Gastroesophageal sphincter (tissue), 3 donors: Measurements from ENCODE around the gene SERBP1.

ENCODE experiments used
- CTCF ChIP-seq, 4 experiments: fragments of 200-600 bp in 2 of 4; fragments of 450-650 bp in 2 of 4; sonication (generic) in 1 of 4; IDR thresholded peaks; one replicate each; pipeline ENCODE4 v1.5.1; 2017 to 2019; ENCODE audit warnings: antibody characterized with exemption in 4 of 4, mild to moderate bottlenecking in 2 of 4, moderate library complexity in 2 of 4
- POLR2A ChIP-seq, 2 donors: fragments of 450-650 bp; IDR thresholded peaks; one replicate each; pipeline ENCODE4 v1.6.1; 2017; ENCODE audit warnings: antibody characterized with exemption in 2 of 2, mild to moderate bottlenecking in 2 of 2, moderate library complexity in 1 of 2
- POLR2AphosphoS5 ChIP-seq: sonication (generic); formaldehyde crosslinking; IDR thresholded peaks from one replicate; pipeline ENCODE4 v1.6.1; 2017; ENCODE audit warnings: antibody characterized with exemption

- TF ChIP-seq POLR2A (IDR thresholded peaks at IDR 0.05) (no peak), POLR2AphosphoS5 (no peak), CTCF (IDR thresholded peaks at IDR 0.05) (no peak)
These were observed 52.9 kb downstream of the SERBP1 start for GRCh38 chr1:67377253-67377652.
